Measurements from ENCODE around the gene MBLAC1. TPM values are rescaled to one million over a fixed set of nuclear protein-coding genes. Genes with fewer than 3 reads are reported as not detected.

The MBLAC1 gene
- total and polyA plus RNA-seq, 12 donors, result 1.2 to 3.5 (median 2.1) TPM

GRCh38 chr7:100153708-100154535, 27.2 kb downstream of the MBLAC1 start:
- ATAC-seq (no peak), DNase-seq (no peak)
- Histone ChIP-seq H3K27ac (peak overlapping the region in 1 of 10 donors; percentile 20), H3K36me3 (peaks cover 0 to 67% (median 32%) of the 10 kb centered on the region in 9 donors), H3K9me3 (no peaks in the 10 kb centered on the region), H3K4me1 (peaks cover 13 to 85% (median 28%) of the 10 kb centered on the region in 9 donors), H3K27me3 (no peaks in the 10 kb centered on the region), H3K4me3 (no peak overlapping the region)
- intact Hi-C loops (cut with DNase I), result loop anchor here in 1 of 10 donors (10.0 kb wide), 1 partner anchor 61 kb away; the partner anchor contains the start of gene PVRIG
- no peak for TF ChIP-seq CTCF (IDR thresholded peaks at IDR 0.05)
- WGBS, 2 donors, result 77 to 80% methylated on average over 16 of the region's 16 CpGs

DNA sequence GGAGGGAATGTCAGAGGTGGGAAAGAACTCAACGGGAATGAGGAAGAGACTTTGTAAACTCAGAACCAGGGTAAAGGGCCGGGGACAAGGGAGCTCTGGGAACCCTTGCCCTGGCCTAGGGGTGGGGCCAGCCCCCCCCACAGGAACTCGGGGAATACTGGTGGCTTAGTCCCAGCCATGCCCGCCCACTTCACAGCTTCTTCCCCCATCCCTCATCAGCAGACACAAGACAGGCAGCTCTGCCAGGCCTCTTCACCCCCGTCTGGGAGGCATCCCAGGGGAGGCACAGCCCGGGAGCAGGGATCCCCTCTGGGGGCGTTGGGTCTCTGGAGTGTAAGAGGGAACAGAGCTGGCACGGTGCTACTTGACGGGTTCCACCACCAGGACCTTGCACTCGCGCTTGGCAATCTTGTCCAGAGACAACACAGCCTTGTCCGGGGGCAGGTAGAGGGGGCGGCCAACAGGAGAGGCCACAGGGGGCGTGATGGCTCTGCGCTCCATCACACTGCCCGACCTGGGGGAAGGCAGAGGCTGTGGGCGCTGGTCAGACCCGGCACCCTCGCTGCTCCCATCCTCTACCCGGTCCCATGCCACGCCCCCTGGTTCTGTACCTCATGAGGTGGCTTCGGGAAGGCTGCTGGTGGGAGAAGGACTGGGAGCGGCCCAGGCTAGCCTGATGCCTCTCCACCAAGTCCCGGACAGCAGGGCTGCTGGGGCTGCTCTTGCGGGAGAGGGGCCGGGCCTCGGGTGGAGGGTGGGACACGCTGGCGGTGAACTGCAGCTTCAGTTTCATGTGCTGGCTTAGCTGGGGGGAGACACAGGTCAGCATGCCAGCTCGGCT, 28.1 kb downstream of the MBLAC1 start:
- WGBS, 2 donors, result 68 to 74% methylated on average over 28 to 30 of the region's 30 CpGs
- TF ChIP-seq CTCF (IDR thresholded peaks at IDR 0.05), result no peak

GRCh38 chr7:100155553-100156317, 29.0 kb downstream of the MBLAC1 start:
- peaks cover 7 to 73% (median 20%) of the 10 kb centered on the region in 9 donors for H3K4me1 ChIP-seq
- H3K4me3 ChIP-seq, result no peak overlapping the region
- H3K27me3 ChIP-seq, result no peaks in the 10 kb centered on the region
- intact Hi-C loops (cut with DNase I), result loop anchor here in 1 of 10 donors (10.0 kb wide), 1 partner anchor 59 kb away; the partner anchor contains the start of gene PVRIG
- ATAC-seq, result no peak
- no peak for TF ChIP-seq CTCF (IDR thresholded peaks at IDR 0.05)
- no peaks in the 10 kb centered on the region for H3K9me3 ChIP-seq
- peaks cover 0 to 63% (median 32%) of the 10 kb centered on the region in 9 donors for H3K36me3 ChIP-seq
- WGBS, 2 donors, result 80 to 81% methylated on average over 20 of the region's 20 CpGs
- DNase-seq, result no peak
- H3K27ac ChIP-seq, result no peak overlapping the region

More for the DNA sequence above, 28.1 kb downstream of the MBLAC1 start:
- Histone ChIP-seq H3K27ac (no peak overlapping the region), H3K27me3 (no peaks in the 10 kb centered on the region), H3K4me3 (no peak overlapping the region), H3K36me3 (peaks cover 0 to 67% (median 32%) of the 10 kb centered on the region in 9 donors), H3K9me3 (no peaks in the 10 kb centered on the region), H3K4me1 (peaks cover 8 to 82% (median 24%) of the 10 kb centered on the region in 9 donors)
- ATAC-seq (peak in 1 of 8 donors; percentile 3), DNase-seq (no peak)
- intact Hi-C loops (cut with DNase I), result loop anchor here in 1 of 10 donors (10.0 kb wide), 1 partner anchor 60 kb away; the partner anchor contains the start of gene PVRIG

Data from heart right ventricle (tissue), 16 donors.